Measurements from ENCODE around the gene SLC1A7. TPM values are rescaled to one million over a fixed set of nuclear protein-coding genes. Genes with fewer than 3 reads are reported as not detected.

The SLC1A7 gene
- total RNA-seq, 1 donor from 2014 or later = not detected

DNA sequence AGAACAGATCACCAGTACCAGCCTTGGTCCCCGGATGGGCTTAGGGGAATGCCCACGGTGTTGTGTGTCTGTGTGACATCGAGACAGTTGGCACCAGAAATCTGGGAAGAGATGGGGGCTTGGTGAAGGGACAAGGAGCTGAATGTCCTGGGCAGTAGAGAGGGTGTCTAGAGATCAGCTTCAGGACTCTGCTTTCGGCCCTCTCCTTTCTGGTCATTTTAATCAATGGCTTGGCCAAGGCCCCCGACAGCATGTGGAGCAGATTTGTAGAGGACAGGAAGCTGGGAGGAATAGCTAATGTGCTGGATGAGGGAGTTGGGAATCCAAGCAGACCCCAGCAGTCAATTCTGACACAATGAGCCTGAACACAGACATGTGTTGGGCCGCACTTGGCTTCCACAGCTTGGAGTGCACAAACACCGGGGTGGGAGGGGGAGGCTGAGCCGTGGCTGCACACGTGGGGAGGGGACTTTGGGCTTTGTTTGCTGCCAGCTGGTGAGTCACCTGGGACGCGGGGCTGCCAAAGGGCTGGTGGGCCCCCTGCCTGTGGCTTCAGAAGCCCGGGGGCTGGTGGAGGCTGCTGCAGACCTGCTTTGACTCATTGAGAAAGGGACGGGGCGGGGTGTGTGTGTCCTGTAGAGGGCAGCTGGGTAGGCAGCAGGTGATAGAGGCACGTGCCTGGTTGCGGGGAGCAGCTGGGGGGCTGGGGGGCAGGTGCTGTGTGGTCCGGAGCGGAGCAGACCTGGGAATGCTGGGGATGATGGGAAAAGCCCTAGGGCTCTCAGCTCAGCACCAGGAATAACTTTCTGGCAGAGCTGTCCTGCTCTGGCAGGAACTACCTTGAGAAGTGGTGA lies 20.9 kb downstream of the SLC1A7 start:
- no peak overlapping the region for H3K4me3 ChIP-seq (ENCODE audit: low read length in 3 of 3)
- no peaks in the 10 kb centered on the region for H3K36me3 ChIP-seq (ENCODE audit: control insufficient read depth in 3 of 3, insufficient read depth in 3 of 3, low read length in 3 of 3)
- H3K9ac ChIP-seq (ENCODE audit: low read depth in 1 of 3, low read length in 3 of 3) = peak overlapping the region in 1 of 3 donors; percentile 16
- H3K9me3 ChIP-seq (ENCODE audit: control insufficient read depth in 3 of 3, low read length in 3 of 3) = no peaks in the 10 kb centered on the region
- H3K27ac ChIP-seq (ENCODE audit: low read depth, low read length) = peak overlapping the region; percentile 77
- peaks cover 32 to 43% (median 43%) of the 10 kb centered on the region in 3 donors for H3K4me1 ChIP-seq (ENCODE audit: control insufficient read depth in 3 of 3, insufficient read depth in 3 of 3, low read length in 3 of 3)
- H3K27me3 ChIP-seq (ENCODE audit: control insufficient read depth in 3 of 3, insufficient read depth in 3 of 3, low read length in 3 of 3) = peaks cover 0 to 7% (median 0%) of the 10 kb centered on the region in 3 donors

DNA sequence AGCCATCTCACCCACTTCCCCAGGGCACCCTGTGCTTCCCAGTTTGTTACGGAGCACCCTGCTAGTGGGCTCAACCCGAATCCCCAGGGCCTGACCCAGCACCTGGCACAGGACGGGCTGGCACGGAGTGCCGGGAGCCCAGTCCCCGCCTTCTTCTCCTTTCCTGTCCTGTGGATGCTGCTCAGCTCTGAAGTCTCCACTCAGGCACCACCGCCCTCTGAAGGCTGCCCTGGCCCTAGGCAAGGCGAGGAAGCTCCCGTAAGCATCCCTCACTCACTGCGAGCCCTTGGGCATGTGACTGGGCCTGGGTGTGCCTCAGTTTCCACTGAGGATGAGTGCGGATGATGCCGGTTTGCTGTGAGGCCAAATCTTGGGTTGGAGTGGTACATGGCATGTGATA lies 21.8 kb downstream of the SLC1A7 start:
- Histone ChIP-seq H3K4me3 (ENCODE audit: low read length in 3 of 3) (peak overlapping the region in 1 of 3 donors; percentile 9), H3K27me3 (ENCODE audit: control insufficient read depth in 3 of 3, insufficient read depth in 3 of 3, low read length in 3 of 3) (peaks cover 0 to 7% (median 0%) of the 10 kb centered on the region in 3 donors), H3K9ac (ENCODE audit: low read depth in 1 of 3, low read length in 3 of 3) (no peak overlapping the region), H3K27ac (ENCODE audit: low read depth, low read length) (no peak overlapping the region), H3K4me1 (ENCODE audit: control insufficient read depth in 3 of 3, insufficient read depth in 3 of 3, low read length in 3 of 3) (peaks cover 32 to 40% (median 39%) of the 10 kb centered on the region in 3 donors), H3K36me3 (ENCODE audit: control insufficient read depth in 3 of 3, insufficient read depth in 3 of 3, low read length in 3 of 3) (no peaks in the 10 kb centered on the region), H3K9me3 (ENCODE audit: control insufficient read depth in 3 of 3, low read length in 3 of 3) (no peaks in the 10 kb centered on the region)

- Histone ChIP-seq H3K36me3 (ENCODE audit: control insufficient read depth in 3 of 3, insufficient read depth in 3 of 3, low read length in 3 of 3) (no peaks in the 10 kb centered on the region), H3K4me1 (ENCODE audit: control insufficient read depth in 3 of 3, insufficient read depth in 3 of 3, low read length in 3 of 3) (peaks cover 18 to 21% (median 19%) of the 10 kb centered on the region in 3 donors), H3K4me3 (ENCODE audit: low read length in 3 of 3) (no peak overlapping the region), H3K9me3 (ENCODE audit: control insufficient read depth in 3 of 3, low read length in 3 of 3) (no peaks in the 10 kb centered on the region), H3K27ac (ENCODE audit: low read depth, low read length) (no peak overlapping the region), H3K27me3 (ENCODE audit: control insufficient read depth in 3 of 3, insufficient read depth in 3 of 3, low read length in 3 of 3) (peaks cover 0 to 7% (median 0%) of the 10 kb centered on the region in 3 donors), H3K9ac (ENCODE audit: low read depth in 1 of 3, low read length in 3 of 3) (no peak overlapping the region)
These were observed 24.6 kb downstream of the SLC1A7 start for GRCh38 chr1:53117836-53118235.

GRCh38 chr1:53116933-53117600 lies 25.4 kb downstream of the SLC1A7 start:
- no peak overlapping the region for H3K27ac ChIP-seq (ENCODE audit: low read depth, low read length)
- H3K27me3 ChIP-seq (ENCODE audit: control insufficient read depth in 3 of 3, insufficient read depth in 3 of 3, low read length in 3 of 3) = peaks cover 0 to 7% (median 0%) of the 10 kb centered on the region in 3 donors
- H3K4me3 ChIP-seq (ENCODE audit: low read length in 3 of 3) = no peak overlapping the region
- H3K36me3 ChIP-seq (ENCODE audit: control insufficient read depth in 3 of 3, insufficient read depth in 3 of 3, low read length in 3 of 3) = no peaks in the 10 kb centered on the region
- peaks cover 11 to 14% (median 12%) of the 10 kb centered on the region in 3 donors for H3K4me1 ChIP-seq (ENCODE audit: control insufficient read depth in 3 of 3, insufficient read depth in 3 of 3, low read length in 3 of 3)
- H3K9me3 ChIP-seq (ENCODE audit: control insufficient read depth in 3 of 3, low read length in 3 of 3) = no peaks in the 10 kb centered on the region
- H3K9ac ChIP-seq (ENCODE audit: low read depth in 1 of 3, low read length in 3 of 3) = no peak overlapping the region

DNA sequence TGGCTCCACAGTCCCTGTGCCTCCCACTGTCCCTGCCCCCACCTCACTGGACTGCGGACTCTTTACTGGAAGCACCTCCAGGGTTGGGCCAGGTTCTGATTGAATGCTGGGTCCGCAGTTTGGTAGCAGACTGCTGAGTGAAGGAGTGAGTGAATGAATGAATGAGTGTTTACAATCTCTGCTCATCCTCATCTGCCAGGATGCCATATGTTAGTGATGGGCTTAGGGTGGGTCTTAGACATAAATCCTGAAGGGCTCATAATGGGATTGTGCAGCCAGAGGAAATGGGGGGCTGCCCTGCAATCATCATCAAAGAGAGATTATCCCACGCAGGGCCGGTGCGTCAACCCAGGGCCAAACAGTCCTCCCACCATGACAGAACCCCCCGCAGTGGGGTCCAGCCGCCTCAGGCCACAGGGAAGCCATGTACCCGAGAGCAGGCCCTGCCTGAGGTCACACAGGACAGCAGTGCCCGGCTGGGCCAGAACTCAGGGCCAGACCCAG lies 26.1 kb downstream of the SLC1A7 start:
- peaks cover 0 to 7% (median 0%) of the 10 kb centered on the region in 3 donors for H3K27me3 ChIP-seq (ENCODE audit: control insufficient read depth in 3 of 3, insufficient read depth in 3 of 3, low read length in 3 of 3)
- H3K4me1 ChIP-seq (ENCODE audit: control insufficient read depth in 3 of 3, insufficient read depth in 3 of 3, low read length in 3 of 3) = peaks cover 7 to 11% (median 8%) of the 10 kb centered on the region in 3 donors
- H3K9ac ChIP-seq (ENCODE audit: low read depth in 1 of 3, low read length in 3 of 3) = no peak overlapping the region
- no peaks in the 10 kb centered on the region for H3K36me3 ChIP-seq (ENCODE audit: control insufficient read depth in 3 of 3, insufficient read depth in 3 of 3, low read length in 3 of 3)
- no peak overlapping the region for H3K4me3 ChIP-seq (ENCODE audit: low read length in 3 of 3)
- no peaks in the 10 kb centered on the region for H3K9me3 ChIP-seq (ENCODE audit: control insufficient read depth in 3 of 3, low read length in 3 of 3)
- no peak overlapping the region for H3K27ac ChIP-seq (ENCODE audit: low read depth, low read length)

DNA sequence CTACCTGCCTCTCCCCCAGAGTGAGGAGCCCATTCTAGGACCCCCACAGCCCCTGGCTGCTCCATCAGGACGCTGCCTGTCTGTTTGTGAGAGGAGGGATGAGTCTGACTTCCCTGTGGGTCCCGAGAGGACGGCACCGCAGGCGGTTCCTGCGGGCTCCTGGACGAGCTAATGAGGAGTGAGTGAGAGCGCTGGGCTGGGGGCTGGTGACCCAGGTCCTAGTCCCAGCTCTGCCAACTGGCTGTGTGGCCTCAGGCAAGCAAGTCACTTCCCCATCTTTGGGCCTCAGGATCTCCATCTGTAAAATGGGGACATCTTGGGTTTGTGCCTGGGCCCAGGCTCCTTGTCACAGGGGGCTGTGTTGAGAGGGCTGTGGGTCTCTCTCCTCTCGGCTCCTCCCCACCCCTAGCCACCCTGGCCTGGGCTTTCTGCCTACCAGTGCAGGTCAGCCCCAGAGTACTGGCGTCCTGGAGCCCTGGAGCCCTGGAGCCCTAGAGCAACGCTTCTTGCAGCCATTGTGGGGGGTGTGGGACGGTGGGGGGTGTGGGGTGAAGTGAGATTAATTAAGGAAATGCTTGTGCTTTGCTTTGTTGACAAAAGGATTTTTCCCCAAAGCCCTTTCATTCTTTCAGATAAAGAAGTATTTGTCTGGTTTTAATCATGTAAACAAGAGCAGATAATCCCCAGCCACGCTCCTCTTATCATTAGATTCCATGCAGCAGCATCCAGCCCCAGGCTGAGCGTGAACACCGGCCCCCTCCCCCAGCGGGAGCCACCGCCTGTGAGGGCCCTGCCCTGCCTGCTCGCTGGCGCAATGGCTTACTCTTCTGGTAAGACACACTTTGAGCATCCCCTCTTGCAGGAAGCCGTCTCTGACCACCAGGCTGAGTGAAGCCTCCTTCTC lies 26.8 kb downstream of the SLC1A7 start:
- Histone ChIP-seq H3K27ac (ENCODE audit: low read depth, low read length) (no peak overlapping the region), H3K9me3 (ENCODE audit: control insufficient read depth in 3 of 3, low read length in 3 of 3) (no peaks in the 10 kb centered on the region), H3K27me3 (ENCODE audit: control insufficient read depth in 3 of 3, insufficient read depth in 3 of 3, low read length in 3 of 3) (peaks cover 0 to 5% (median 0%) of the 10 kb centered on the region in 3 donors), H3K4me3 (ENCODE audit: low read length in 3 of 3) (no peak overlapping the region), H3K9ac (ENCODE audit: low read depth in 1 of 3, low read length in 3 of 3) (no peak overlapping the region), H3K4me1 (ENCODE audit: control insufficient read depth in 3 of 3, insufficient read depth in 3 of 3, low read length in 3 of 3) (peaks cover 2 to 11% (median 3%) of the 10 kb centered on the region in 3 donors), H3K36me3 (ENCODE audit: control insufficient read depth in 3 of 3, insufficient read depth in 3 of 3, low read length in 3 of 3) (no peaks in the 10 kb centered on the region)

GRCh38 chr1:53114581-53115400 lies 27.6 kb downstream of the SLC1A7 start:
- Histone ChIP-seq H3K9ac (ENCODE audit: low read depth in 1 of 3, low read length in 3 of 3) (no peak overlapping the region), H3K27me3 (ENCODE audit: control insufficient read depth in 3 of 3, insufficient read depth in 3 of 3, low read length in 3 of 3) (peaks cover 0 to 4% (median 0%) of the 10 kb centered on the region in 3 donors), H3K4me1 (ENCODE audit: control insufficient read depth in 3 of 3, insufficient read depth in 3 of 3, low read length in 3 of 3) (peaks cover 3 to 13% (median 11%) of the 10 kb centered on the region in 3 donors), H3K36me3 (ENCODE audit: control insufficient read depth in 3 of 3, insufficient read depth in 3 of 3, low read length in 3 of 3) (no peaks in the 10 kb centered on the region), H3K9me3 (ENCODE audit: control insufficient read depth in 3 of 3, low read length in 3 of 3) (no peaks in the 10 kb centered on the region), H3K27ac (ENCODE audit: low read depth, low read length) (no peak overlapping the region), H3K4me3 (ENCODE audit: low read length in 3 of 3) (no peak overlapping the region)

- no peaks in the 10 kb centered on the region for H3K36me3 ChIP-seq (ENCODE audit: control insufficient read depth in 3 of 3, insufficient read depth in 3 of 3, low read length in 3 of 3)
- H3K27ac ChIP-seq (ENCODE audit: low read depth, low read length) = no peak overlapping the region
- no peak overlapping the region for H3K4me3 ChIP-seq (ENCODE audit: low read length in 3 of 3)
- no peaks in the 10 kb centered on the region for H3K9me3 ChIP-seq (ENCODE audit: control insufficient read depth in 3 of 3, low read length in 3 of 3)
- H3K27me3 ChIP-seq (ENCODE audit: control insufficient read depth in 3 of 3, insufficient read depth in 3 of 3, low read length in 3 of 3) = no peaks in the 10 kb centered on the region
- H3K9ac ChIP-seq (ENCODE audit: low read depth in 1 of 3, low read length in 3 of 3) = no peak overlapping the region
- peaks cover 10 to 20% (median 18%) of the 10 kb centered on the region in 3 donors for H3K4me1 ChIP-seq (ENCODE audit: control insufficient read depth in 3 of 3, insufficient read depth in 3 of 3, low read length in 3 of 3)
These were observed 28.3 kb downstream of the SLC1A7 start for GRCh38 chr1:53114090-53114489.

- no peak overlapping the region for H3K9ac ChIP-seq (ENCODE audit: low read depth in 1 of 3, low read length in 3 of 3)
- H3K27ac ChIP-seq (ENCODE audit: low read depth, low read length) = no peak overlapping the region
These were observed 29.6 kb downstream of the SLC1A7 start for GRCh38 chr1:53112861-53113260.

More at GRCh38 chr1:53112861-53113260, 29.6 kb downstream of the SLC1A7 start:
- Histone ChIP-seq H3K36me3 (ENCODE audit: control insufficient read depth in 3 of 3, insufficient read depth in 3 of 3, low read length in 3 of 3) (no peaks in the 10 kb centered on the region), H3K4me3 (ENCODE audit: low read length in 3 of 3) (no peak overlapping the region), H3K27me3 (ENCODE audit: control insufficient read depth in 3 of 3, insufficient read depth in 3 of 3, low read length in 3 of 3) (no peaks in the 10 kb centered on the region), H3K9me3 (ENCODE audit: control insufficient read depth in 3 of 3, low read length in 3 of 3) (no peaks in the 10 kb centered on the region), H3K4me1 (ENCODE audit: control insufficient read depth in 3 of 3, insufficient read depth in 3 of 3, low read length in 3 of 3) (peaks cover 15 to 27% (median 21%) of the 10 kb centered on the region in 3 donors)
